GM12872 (cell line): ENCODE data around the gene ACSM5.

Experiments used
- CTCF ChIP-seq: IDR thresholded peaks from 3 replicates; pipeline ENCODE4 v1.5.1; 2011; ENCODE audit warnings: low read depth, mild to moderate bottlenecking, low read length, moderate library complexity; ENCODE audit not compliant: insufficient read depth

ACSM5 gene, protein sequence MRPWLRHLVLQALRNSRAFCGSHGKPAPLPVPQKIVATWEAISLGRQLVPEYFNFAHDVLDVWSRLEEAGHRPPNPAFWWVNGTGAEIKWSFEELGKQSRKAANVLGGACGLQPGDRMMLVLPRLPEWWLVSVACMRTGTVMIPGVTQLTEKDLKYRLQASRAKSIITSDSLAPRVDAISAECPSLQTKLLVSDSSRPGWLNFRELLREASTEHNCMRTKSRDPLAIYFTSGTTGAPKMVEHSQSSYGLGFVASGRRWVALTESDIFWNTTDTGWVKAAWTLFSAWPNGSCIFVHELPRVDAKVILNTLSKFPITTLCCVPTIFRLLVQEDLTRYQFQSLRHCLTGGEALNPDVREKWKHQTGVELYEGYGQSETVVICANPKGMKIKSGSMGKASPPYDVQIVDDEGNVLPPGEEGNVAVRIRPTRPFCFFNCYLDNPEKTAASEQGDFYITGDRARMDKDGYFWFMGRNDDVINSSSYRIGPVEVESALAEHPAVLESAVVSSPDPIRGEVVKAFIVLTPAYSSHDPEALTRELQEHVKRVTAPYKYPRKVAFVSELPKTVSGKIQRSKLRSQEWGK

DNA sequence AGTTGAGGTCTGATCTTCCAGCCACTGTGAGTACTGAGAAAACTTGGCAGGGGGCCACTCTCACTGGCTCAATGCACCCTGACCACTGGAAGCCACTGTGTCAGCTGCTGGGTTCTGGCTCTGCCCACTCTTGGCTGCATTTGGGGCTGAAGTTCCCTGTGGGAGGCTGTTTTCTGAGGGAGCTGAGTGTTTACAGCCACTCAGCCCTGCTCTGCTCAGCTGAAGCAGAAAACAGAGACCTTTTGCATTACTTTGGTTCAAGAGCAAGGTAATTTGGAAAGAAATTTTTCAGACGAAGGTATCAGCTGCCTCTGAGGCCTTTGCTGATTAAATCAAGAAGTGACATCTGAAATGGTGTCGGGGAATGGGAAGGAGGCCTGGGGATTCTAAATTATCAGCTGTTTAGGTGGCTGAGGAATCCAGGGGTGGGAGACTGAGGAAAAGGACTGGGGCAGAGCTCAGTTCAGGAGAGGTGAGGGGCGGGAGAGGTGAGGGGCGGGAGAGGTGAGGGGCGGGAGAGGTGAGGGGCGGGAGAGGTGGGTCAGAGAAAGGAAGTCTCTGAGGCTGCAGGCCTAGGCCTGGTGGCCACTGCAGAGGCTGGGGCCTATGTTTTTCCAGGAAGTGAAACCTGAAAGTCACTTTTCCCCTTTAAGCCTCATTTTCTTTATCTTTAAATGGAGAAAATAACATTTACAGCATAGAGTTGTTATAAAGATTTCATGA lies at the start of gene ACSM5:
Gene ACSM5, plus strand, starts transcription at position 137 of the 723 bp plus-strand sequence. CDS start 1,951 bp downstream, outside the sequence.
- TF ChIP-seq CTCF: no peak

GRCh38 chr16:20359997-20360396 lies 49.3 kb upstream of the ACSM5 start:
- peak; percentile 54 for TF ChIP-seq CTCF

- no peak for TF ChIP-seq CTCF
These were observed 46.1 kb upstream of the ACSM5 start for GRCh38 chr16:20363191-20363590.

DNA sequence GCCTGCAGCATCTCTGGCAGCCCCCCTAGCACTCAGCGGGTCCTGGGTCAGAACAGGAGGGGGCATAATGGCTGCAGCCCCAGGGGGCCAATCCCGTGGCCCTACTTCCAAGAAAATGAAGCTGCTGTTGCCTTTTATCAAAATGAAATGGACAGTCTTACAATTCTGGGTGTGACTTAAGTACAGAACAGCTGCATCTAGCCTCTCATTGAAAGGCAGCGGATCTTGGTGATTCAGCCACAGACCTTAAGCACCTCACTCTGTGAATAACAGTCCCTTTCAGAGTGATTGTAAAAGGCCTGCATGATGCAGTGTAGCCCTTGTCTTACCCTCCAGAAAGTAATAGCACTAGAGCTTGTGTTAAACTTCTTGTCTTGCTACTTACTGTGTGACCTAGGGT lies 45.3 kb upstream of the ACSM5 start:
- no peak for TF ChIP-seq CTCF

- TF ChIP-seq CTCF: no peak
These were observed 39.8 kb upstream of the ACSM5 start for GRCh38 chr16:20369452-20370054.

GRCh38 chr16:20372701-20373100 lies 36.6 kb upstream of the ACSM5 start:
- no peak for TF ChIP-seq CTCF

GRCh38 chr16:20377181-20377580 lies 32.2 kb upstream of the ACSM5 start:
- TF ChIP-seq CTCF: no peak
